Mesothelial cell of epicardium (in vitro differentiated cells): ENCODE data around the gene SRP54. TPM values are rescaled to one million over a fixed set of nuclear protein-coding genes. Genes with fewer than 3 reads are reported as not detected.
"Not testable (repeated sequence)": the region's sequence is repeated elsewhere in the genome, so short reads cannot be mapped to it uniquely, and the experiment has no call there.

Experiments used
- DNase-seq, 2 experiments: peaks; one replicate each; pipeline ENCODE4 v3.0.0; 2021; ENCODE audit warnings: low spot score in 2 of 2; ENCODE audit not compliant: unreplicated experiment in 2 of 2
- H3K27ac Mint-ChIP-seq: 2 replicates; pipeline ENCODE4 v1.8.0; 2021; ENCODE audit warnings: mixed read lengths
- H3K27me3 Mint-ChIP-seq: 2 replicates; pipeline ENCODE4 v1.8.0; 2021; ENCODE audit warnings: low read depth, mixed read lengths
- H3K36me3 Mint-ChIP-seq: 2 replicates; pipeline ENCODE4 v1.8.0; 2021; ENCODE audit warnings: mixed read lengths
- H3K4me1 Mint-ChIP-seq: 2 replicates; pipeline ENCODE4 v1.8.0; 2021; ENCODE audit warnings: mixed read lengths
- H3K4me3 Mint-ChIP-seq: 2 replicates; pipeline ENCODE4 v1.8.0; 2021; ENCODE audit warnings: mild to moderate bottlenecking, moderate library complexity, mixed read lengths
- H3K9me3 Mint-ChIP-seq: 2 replicates; pipeline ENCODE4 v1.8.0; 2021; ENCODE audit warnings: mixed read lengths
- CTCF ChIP-seq: fragments of 200-600 bp; sonication (generic); IDR thresholded peaks from one replicate; pipeline ENCODE4 v1.5.0; 2021; ENCODE audit warnings: antibody characterized with exemption; ENCODE audit not compliant: unreplicated experiment
- total RNA-seq: library from RNA; stranded (reverse); gene quantifications from 3 replicates; pipeline ENCODE4 v1.2.1, GENCODE V29; 2021

The SRP54 gene
- total RNA-seq, 1 donor from 2014 or later: 61.2 TPM

- no peak for TF ChIP-seq CTCF
- Mint-ChIP-seq H3K9me3 (peaks cover 21% of the 10 kb centered on the region), H3K27ac (no peak overlapping the region), H3K36me3 (peaks cover 18% of the 10 kb centered on the region), H3K4me1 (no peaks in the 10 kb centered on the region), H3K4me3 (no peak overlapping the region), H3K27me3 (no peaks in the 10 kb centered on the region)
- no peak for DNase-seq
Observed at GRCh38 chr14:34943506-34943905, 39.3 kb upstream of the SRP54 start.

GRCh38 chr14:34944744-34945143 is 38.0 kb upstream of the SRP54 start:
- TF ChIP-seq CTCF: no peak
- Mint-ChIP-seq H3K4me3 (no peak overlapping the region), H3K27me3 (no peaks in the 10 kb centered on the region), H3K9me3 (peaks cover 21% of the 10 kb centered on the region), H3K4me1 (no peaks in the 10 kb centered on the region), H3K27ac (no peak overlapping the region), H3K36me3 (peaks cover 18% of the 10 kb centered on the region)
- DNase-seq: no peak

- no peaks in the 10 kb centered on the region for H3K4me1 Mint-ChIP-seq
- TF ChIP-seq CTCF: no peak
- H3K27ac Mint-ChIP-seq: no peak overlapping the region
- H3K36me3 Mint-ChIP-seq: peaks cover 23% of the 10 kb centered on the region
- no peaks in the 10 kb centered on the region for H3K27me3 Mint-ChIP-seq
- DNase-seq: no peak
- peaks cover 21% of the 10 kb centered on the region for H3K9me3 Mint-ChIP-seq
- no peak overlapping the region for H3K4me3 Mint-ChIP-seq
Observed at GRCh38 chr14:34946699-34947098, 36.1 kb upstream of the SRP54 start.

GRCh38 chr14:34951286-34951685 is 31.5 kb upstream of the SRP54 start:
- no peak for DNase-seq
- H3K27ac Mint-ChIP-seq: no peak overlapping the region
- no peak overlapping the region for H3K4me3 Mint-ChIP-seq
- no peaks in the 10 kb centered on the region for H3K27me3 Mint-ChIP-seq
- TF ChIP-seq CTCF: no peak
- H3K36me3 Mint-ChIP-seq: peaks cover 14% of the 10 kb centered on the region
- H3K4me1 Mint-ChIP-seq: no peaks in the 10 kb centered on the region
- no peaks in the 10 kb centered on the region for H3K9me3 Mint-ChIP-seq

- Mint-ChIP-seq H3K36me3 (peaks cover 23% of the 10 kb centered on the region), H3K4me1 (peaks cover 12% of the 10 kb centered on the region), H3K27me3 (no peaks in the 10 kb centered on the region), H3K4me3 (no peak overlapping the region), H3K9me3 (peaks cover 6% of the 10 kb centered on the region), H3K27ac (no peak overlapping the region)
- TF ChIP-seq CTCF: no peak
- DNase-seq: no peak
Observed at GRCh38 chr14:34956931-34957330, 25.9 kb upstream of the SRP54 start.

GRCh38 chr14:34957771-34958286 is 25.0 kb upstream of the SRP54 start:
- H3K9me3 Mint-ChIP-seq: peaks cover 6% of the 10 kb centered on the region
- peaks cover 12% of the 10 kb centered on the region for H3K4me1 Mint-ChIP-seq
- H3K4me3 Mint-ChIP-seq: no peak overlapping the region
- H3K27ac Mint-ChIP-seq: no peak overlapping the region
- no peaks in the 10 kb centered on the region for H3K27me3 Mint-ChIP-seq
- no peak for DNase-seq
- TF ChIP-seq CTCF: no peak
- peaks cover 20% of the 10 kb centered on the region for H3K36me3 Mint-ChIP-seq

GRCh38 chr14:34962106-34962505 is 20.7 kb upstream of the SRP54 start:
- H3K27me3 Mint-ChIP-seq, H3K9me3 Mint-ChIP-seq, DNase-seq, H3K4me3 Mint-ChIP-seq: not testable (repeated sequence)
- Mint-ChIP-seq H3K4me1 (peaks cover 12% of the 10 kb centered on the region), H3K27ac (peak overlapping the region; percentile 30), H3K36me3 (peaks cover 11% of the 10 kb centered on the region)
